Dendritic cell treated with granulocyte-macrophage colony-stimulating factor and Interleukin-4, amounts not matched to agents 40 ng/mL and 50 ng/mL, for 4 days (primary cell): ENCODE measurements around the gene PRRX2.

Experiments used
- H3K27ac Mint-ChIP-seq: one replicate; pipeline ENCODE4 v1.8.0; 2022; ENCODE audit warnings: mild to moderate bottlenecking, mixed read lengths
- H3K27me3 Mint-ChIP-seq: one replicate; pipeline ENCODE4 v1.8.0; 2022; ENCODE audit warnings: mild to moderate bottlenecking, mixed read lengths
- H3K36me3 Mint-ChIP-seq: one replicate; pipeline ENCODE4 v1.8.0; 2022; ENCODE audit warnings: low read depth, mixed read lengths
- H3K4me1 Mint-ChIP-seq: one replicate; pipeline ENCODE4 v1.8.0; 2022; ENCODE audit warnings: low read depth, mixed read lengths
- H3K4me3 Mint-ChIP-seq: one replicate; pipeline ENCODE4 v1.8.0; 2022; ENCODE audit warnings: mild to moderate bottlenecking, moderate library complexity, mixed read lengths
- H3K9me3 Mint-ChIP-seq: one replicate; pipeline ENCODE4 v1.8.0; 2022; ENCODE audit warnings: mixed read lengths
- intact Hi-C: fragments of 100-400 bp; cut with micrococcal nuclease; formaldehyde crosslinking; loops from one replicate; pipeline ENCODE4 v1.15.0; 2022

PRRX2 gene

DNA sequence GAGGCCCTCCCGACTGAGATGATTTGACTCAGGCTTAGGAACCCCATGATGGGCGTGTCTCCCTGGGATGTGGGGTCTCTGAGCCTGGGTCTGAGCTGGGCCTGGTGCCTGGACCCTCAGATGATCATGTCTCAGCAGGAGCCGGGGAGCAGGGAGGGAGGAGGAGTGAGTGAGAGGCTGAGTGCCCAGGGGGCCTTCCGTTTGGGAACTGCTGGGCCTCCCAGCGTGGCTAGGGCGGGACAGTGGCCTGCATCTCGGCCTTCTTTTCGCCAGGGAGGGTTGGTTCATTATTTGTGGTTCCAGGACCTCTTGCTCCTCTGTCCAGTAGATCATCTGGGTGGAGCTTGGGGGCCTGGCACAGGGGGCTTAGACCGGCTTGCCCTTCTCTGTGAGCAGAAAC is 5.6 kb downstream of the PRRX2 start:
- Mint-ChIP-seq H3K27me3 (peaks cover 67% of the 10 kb centered on the region), H3K9me3 (no peaks in the 10 kb centered on the region), H3K4me1 (no peaks in the 10 kb centered on the region), H3K36me3 (no peaks in the 10 kb centered on the region), H3K27ac (no peak overlapping the region), H3K4me3 (no peak overlapping the region)
- intact Hi-C loops, result no loop called here

DNA sequence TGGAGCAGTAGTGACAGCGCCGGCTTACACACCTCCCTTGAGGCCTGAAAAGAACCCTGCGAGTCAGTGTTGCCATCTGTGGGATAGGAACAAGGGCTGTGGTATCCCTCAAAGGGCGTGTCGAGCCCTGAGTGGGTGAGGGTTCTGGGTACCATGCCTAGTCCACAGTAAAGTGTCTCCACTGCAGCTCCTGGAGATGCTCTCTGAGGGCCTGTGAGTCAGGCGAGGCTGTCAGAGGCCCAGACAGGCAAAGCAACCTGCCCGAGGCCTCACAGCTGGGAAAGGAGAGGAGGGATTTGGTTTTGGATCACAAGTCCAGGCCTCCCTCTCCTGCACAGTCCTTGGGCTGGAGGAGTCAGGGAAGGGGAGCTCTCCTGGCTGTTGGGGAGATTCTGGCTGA is 6.1 kb downstream of the PRRX2 start:
- Mint-ChIP-seq H3K4me1 (no peaks in the 10 kb centered on the region), H3K27ac (no peak overlapping the region), H3K9me3 (no peaks in the 10 kb centered on the region), H3K27me3 (peaks cover 67% of the 10 kb centered on the region), H3K4me3 (no peak overlapping the region), H3K36me3 (no peaks in the 10 kb centered on the region)
- intact Hi-C loops, result no loop called here

DNA sequence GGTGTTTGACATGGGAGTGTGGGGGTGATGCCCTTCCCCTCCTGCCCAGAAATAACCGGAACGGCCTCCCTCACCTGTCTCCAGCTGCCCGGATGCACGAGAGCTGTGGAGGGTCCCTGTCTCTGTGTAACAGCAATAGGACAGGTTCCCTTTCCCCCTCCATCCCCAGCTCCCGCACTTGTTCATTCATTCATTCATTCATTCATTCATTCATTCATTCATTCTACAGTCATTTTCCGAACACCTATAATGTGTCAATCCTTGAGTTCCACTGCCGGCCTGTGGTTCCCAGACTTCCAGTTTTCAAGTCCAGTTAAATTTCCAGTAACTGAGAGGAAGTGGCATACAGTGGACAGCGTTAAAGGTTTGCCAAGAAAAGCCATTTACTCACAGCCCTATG is 7.3 kb downstream of the PRRX2 start:
- H3K9me3 Mint-ChIP-seq, result no peaks in the 10 kb centered on the region
- no peaks in the 10 kb centered on the region for H3K36me3 Mint-ChIP-seq
- intact Hi-C loops, result no loop called here
- H3K27me3 Mint-ChIP-seq, result peaks cover 61% of the 10 kb centered on the region
- no peak overlapping the region for H3K27ac Mint-ChIP-seq
- H3K4me3 Mint-ChIP-seq, result no peak overlapping the region
- H3K4me1 Mint-ChIP-seq, result no peaks in the 10 kb centered on the region

DNA sequence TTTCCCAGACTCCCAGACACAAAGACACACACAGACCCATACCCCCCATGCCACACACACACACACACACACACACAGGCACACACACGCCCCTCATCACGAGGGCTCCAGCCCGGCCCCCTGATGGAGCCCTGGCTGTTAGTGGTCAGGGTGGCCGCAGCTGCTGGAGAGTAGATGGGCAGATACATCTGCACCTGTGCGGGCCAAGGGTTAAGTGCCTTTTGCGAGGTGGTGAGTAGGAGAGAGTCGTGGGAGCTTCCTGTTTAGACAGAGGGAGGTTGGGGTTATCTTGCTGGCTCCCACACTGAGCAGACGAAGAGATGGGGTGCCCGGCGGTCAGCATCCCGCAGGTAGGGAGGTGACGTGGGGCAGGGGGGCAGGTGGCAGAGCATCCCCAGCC is 8.2 kb downstream of the PRRX2 start:
- H3K4me1 Mint-ChIP-seq, result no peaks in the 10 kb centered on the region
- H3K9me3 Mint-ChIP-seq, result no peaks in the 10 kb centered on the region
- no peaks in the 10 kb centered on the region for H3K36me3 Mint-ChIP-seq
- H3K4me3 Mint-ChIP-seq, result no peak overlapping the region
- intact Hi-C loops, result no loop called here
- H3K27me3 Mint-ChIP-seq, result peaks cover 56% of the 10 kb centered on the region
- no peak overlapping the region for H3K27ac Mint-ChIP-seq

DNA sequence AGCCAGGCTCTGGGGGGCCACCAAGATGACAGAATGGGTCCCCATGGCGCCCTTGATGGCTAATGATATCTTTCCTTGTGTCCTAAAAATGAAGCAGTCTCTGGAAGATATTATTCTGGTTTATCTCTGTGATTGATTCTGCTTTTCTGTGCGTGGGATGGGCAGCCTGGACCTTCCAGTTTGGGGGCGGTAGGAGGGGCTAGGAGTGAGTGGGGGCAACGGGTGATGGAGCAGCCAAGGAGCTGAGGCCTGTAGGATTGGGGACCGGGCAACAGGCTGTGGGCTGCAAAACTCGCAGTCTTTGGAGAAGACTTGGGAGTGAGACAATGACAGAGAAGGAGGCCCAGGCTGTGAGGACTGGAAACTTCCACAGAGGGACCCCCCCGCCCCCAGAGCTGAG is 8.8 kb downstream of the PRRX2 start:
- Mint-ChIP-seq H3K27me3 (peaks cover 55% of the 10 kb centered on the region), H3K36me3 (no peaks in the 10 kb centered on the region), H3K9me3 (no peaks in the 10 kb centered on the region), H3K4me1 (no peaks in the 10 kb centered on the region), H3K27ac (no peak overlapping the region), H3K4me3 (no peak overlapping the region)
- intact Hi-C loops, result no loop called here

DNA sequence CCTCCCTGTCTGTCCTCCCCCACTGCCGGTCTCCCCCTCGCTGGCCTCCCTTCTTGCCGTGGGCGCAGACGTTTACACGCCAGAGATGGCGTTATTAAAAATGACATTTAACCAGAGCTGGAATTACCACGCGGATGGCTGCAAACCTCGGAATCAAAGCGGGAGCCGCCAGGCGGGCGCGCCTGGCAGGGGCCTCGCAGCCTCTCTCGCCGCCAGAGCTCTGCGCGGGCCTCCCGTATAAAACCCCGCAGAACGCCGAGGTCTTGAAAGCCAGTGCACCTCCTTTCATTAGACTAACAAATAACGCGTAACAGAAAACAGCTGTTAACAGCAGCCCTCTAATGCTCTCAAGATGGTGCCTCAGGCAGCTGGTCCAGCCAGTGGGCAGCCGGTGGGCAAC is 10.2 kb downstream of the PRRX2 start:
- Mint-ChIP-seq H3K4me3 (no peak overlapping the region), H3K9me3 (no peaks in the 10 kb centered on the region), H3K27me3 (peaks cover 49% of the 10 kb centered on the region), H3K27ac (no peak overlapping the region), H3K36me3 (no peaks in the 10 kb centered on the region), H3K4me1 (no peaks in the 10 kb centered on the region)
- intact Hi-C loops, result no loop called here

DNA sequence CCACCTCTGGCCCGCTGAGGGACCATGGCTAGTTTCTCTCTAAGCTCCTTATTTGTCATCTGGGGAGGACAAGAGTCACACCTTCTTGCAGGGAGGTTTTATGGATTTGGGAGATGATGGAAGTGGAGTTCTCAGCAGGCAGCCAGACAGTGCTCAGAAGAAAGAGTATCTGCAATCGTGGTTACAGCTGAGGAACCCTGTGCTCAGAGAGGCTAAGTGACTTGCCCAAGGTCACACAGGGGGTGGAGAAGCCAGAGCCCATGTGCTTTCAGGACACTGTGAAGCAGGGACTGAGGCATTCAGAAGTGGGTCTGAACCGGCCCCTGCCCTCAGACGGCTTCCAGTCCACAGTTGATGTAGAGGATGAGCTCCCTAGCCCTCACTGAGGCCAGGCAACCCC is 10.8 kb downstream of the PRRX2 start:
- no peaks in the 10 kb centered on the region for H3K4me1 Mint-ChIP-seq
- no peaks in the 10 kb centered on the region for H3K9me3 Mint-ChIP-seq
- peaks cover 44% of the 10 kb centered on the region for H3K27me3 Mint-ChIP-seq
- intact Hi-C loops, result no loop called here
- H3K36me3 Mint-ChIP-seq, result no peaks in the 10 kb centered on the region
- no peak overlapping the region for H3K27ac Mint-ChIP-seq
- H3K4me3 Mint-ChIP-seq, result no peak overlapping the region

DNA sequence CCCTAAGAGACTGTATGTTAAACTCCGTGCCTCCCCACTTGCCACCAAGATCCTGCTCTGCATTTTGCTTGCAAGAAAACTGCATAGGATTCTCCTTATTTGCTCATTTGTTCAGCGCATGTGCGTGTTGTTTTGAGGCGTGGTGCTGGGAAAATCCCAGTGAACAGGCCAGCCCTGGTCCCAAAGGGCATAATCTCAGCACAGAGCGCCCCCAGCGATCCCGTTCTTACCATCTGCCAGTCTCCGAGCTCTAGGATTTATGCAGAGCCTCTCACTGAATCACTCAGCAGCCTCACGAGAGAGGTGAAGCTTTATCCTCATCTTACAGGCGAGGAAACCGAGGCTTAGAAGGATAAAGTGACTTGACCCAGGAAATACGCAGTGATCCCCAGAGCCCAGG is 11.5 kb downstream of the PRRX2 start:
- no peaks in the 10 kb centered on the region for H3K4me1 Mint-ChIP-seq
- no peak overlapping the region for H3K27ac Mint-ChIP-seq
- intact Hi-C loops, result no loop called here
- no peak overlapping the region for H3K4me3 Mint-ChIP-seq
- H3K27me3 Mint-ChIP-seq, result peaks cover 47% of the 10 kb centered on the region
- no peaks in the 10 kb centered on the region for H3K9me3 Mint-ChIP-seq
- H3K36me3 Mint-ChIP-seq, result no peaks in the 10 kb centered on the region

DNA sequence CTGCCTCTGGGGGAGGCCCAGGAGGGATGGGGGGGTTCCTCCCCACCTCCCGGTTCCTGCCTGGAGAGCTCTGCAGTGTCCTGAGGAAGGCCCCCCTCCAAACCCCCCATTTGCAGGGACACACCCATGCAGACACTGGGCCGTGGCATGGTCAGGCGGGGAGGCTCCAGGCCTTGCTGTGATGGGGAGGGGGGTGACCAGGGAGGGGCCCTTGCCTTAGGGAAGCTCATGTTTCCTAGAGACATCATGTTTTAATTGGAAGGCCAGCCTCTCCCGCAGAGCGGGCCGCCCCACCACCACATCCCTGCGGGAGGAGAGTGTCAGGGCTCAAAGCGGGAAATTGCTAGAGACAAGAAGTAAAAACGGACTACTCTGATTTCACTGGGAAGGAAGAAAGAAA is 12.0 kb downstream of the PRRX2 start:
- Mint-ChIP-seq H3K27me3 (peaks cover 42% of the 10 kb centered on the region), H3K4me1 (no peaks in the 10 kb centered on the region), H3K36me3 (no peaks in the 10 kb centered on the region), H3K27ac (no peak overlapping the region), H3K9me3 (no peaks in the 10 kb centered on the region), H3K4me3 (no peak overlapping the region)
- intact Hi-C loops, result no loop called here

DNA sequence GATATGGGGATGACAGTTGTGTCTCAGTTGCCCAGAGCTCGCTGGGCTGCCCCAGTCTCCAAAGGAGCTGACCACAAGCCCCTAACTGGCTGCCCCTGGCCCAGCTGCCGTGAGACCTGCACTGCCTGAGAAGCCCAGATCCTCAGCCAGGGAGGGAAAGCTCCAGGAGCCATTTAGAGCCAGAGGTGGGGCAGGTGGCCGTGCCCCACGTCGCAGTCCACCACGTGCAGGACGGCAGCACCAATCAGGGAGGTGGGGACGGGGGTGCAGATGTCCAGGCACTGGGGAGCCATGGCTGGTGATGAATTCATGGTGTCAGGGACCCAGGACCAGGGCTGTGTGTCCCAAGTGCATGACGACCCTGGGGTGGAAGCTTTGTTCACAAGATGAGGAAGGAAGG is 13.4 kb downstream of the PRRX2 start:
- H3K9me3 Mint-ChIP-seq, result no peaks in the 10 kb centered on the region
- no peak overlapping the region for H3K27ac Mint-ChIP-seq
- intact Hi-C loops, result no loop called here
- no peaks in the 10 kb centered on the region for H3K4me1 Mint-ChIP-seq
- H3K36me3 Mint-ChIP-seq, result no peaks in the 10 kb centered on the region
- no peak overlapping the region for H3K4me3 Mint-ChIP-seq
- peaks cover 41% of the 10 kb centered on the region for H3K27me3 Mint-ChIP-seq

DNA sequence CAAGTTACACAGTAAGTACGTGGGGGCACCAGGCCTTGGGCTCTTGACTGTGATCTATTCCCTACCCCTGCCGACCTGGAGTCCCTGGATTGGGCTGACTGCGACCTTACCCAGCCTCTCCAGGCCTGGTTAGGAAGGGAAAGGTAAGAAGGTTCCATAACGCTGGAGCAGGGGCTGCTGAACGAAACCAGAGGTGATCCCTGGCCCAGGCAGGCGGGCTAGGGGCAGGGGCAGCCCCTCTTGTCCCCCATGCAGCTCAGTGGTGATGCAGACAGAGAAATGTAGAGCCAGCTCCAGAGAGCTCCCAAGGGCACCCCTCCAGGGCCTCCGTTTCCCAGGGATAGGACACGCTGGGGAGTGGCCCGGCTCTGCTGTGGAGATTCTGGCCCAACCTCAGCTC is 14.1 kb downstream of the PRRX2 start:
- H3K27me3 Mint-ChIP-seq, result peaks cover 37% of the 10 kb centered on the region

DNA sequence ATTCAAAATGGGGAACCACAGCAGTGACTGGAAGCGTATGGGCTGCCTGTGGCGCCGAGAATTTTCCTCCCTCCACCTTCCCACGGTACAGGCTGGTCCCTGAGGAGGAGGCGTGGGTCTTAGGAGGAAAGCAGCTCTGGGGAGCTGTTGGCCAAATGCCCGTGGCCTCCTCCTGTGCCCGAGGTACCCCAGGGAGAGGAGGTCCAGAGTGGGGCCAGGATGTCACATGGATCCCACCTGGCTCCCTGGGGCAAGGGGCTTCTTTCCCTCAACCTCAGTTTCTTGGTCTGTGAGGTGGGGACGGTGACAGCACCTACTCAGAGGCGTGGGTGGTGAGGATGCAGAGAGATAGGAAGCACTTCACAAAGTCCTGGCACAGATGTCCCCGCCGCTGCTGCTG is 16.5 kb downstream of the PRRX2 start:
- peaks cover 29% of the 10 kb centered on the region for H3K27me3 Mint-ChIP-seq
- H3K4me3 Mint-ChIP-seq, result no peak overlapping the region
- no peaks in the 10 kb centered on the region for H3K36me3 Mint-ChIP-seq
- H3K9me3 Mint-ChIP-seq, result no peaks in the 10 kb centered on the region
- H3K4me1 Mint-ChIP-seq, result no peaks in the 10 kb centered on the region
- intact Hi-C loops, result no loop called here
- H3K27ac Mint-ChIP-seq, result no peak overlapping the region

More for the DNA sequence above, 14.1 kb downstream of the PRRX2 start:
- Mint-ChIP-seq H3K9me3 (no peaks in the 10 kb centered on the region), H3K36me3 (no peaks in the 10 kb centered on the region), H3K27ac (no peak overlapping the region), H3K4me3 (no peak overlapping the region), H3K4me1 (no peaks in the 10 kb centered on the region)
- intact Hi-C loops, result no loop called here

DNA sequence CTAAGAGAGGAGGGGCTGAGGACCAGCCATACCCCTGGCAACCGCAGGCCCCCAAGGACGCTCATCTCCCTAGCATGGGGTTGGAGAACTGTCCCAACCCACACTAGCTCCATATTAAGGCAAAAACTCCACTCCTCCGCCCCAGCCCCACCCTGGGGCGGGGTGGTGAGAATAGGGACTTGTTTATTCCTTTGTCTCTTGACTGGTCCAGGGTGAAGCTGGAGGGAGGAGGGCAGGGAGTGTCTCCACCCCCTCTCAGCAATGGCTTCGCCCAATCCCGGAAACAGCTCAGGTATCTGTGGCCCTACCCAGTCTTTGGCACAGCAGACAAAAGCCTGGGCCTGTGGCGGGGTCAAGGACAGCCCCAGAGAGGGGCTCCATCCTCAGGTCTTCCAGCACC is 16.9 kb downstream of the PRRX2 start:
- no peaks in the 10 kb centered on the region for H3K4me1 Mint-ChIP-seq
- peaks cover 28% of the 10 kb centered on the region for H3K27me3 Mint-ChIP-seq
- H3K27ac Mint-ChIP-seq, result no peak overlapping the region
- intact Hi-C loops, result no loop called here
- no peaks in the 10 kb centered on the region for H3K36me3 Mint-ChIP-seq
- H3K9me3 Mint-ChIP-seq, result no peaks in the 10 kb centered on the region
- H3K4me3 Mint-ChIP-seq, result no peak overlapping the region

DNA sequence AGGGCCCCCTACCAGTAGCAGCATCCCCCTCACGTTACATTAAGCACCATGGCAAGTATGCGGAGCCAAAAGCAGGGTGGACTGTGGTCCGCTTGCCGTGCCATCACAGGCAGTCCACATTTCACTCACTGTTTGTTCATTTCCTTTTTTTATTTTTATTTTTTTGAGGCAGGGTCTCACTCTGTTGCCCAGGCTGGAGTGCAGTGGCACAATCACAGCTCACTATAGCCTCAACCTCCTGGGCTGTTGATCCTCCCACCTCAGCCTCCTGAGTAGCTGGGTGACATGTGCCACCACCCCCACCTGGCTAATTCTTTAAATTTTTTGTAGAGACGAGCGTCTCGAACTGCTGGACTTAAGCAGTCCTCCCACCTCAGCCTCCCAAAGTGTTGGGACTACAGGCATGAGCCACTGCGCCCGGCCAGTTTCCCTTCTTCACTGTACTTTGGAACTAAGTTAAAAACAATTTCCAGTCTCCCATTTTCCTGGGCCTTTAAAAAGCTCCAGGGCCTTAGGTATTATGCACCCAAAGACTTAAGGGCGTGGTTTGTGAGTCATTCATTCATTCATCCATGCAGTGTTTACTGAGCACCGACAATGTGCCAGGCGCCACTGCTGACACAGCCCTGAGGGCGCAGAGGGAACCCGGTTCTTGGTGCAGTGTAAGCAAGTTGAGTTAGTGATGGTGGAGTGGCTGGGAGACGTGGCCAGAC is 19.9 kb downstream of the PRRX2 start:
- H3K36me3 Mint-ChIP-seq, result no peaks in the 10 kb centered on the region
- no peak overlapping the region for H3K4me3 Mint-ChIP-seq
- H3K27ac Mint-ChIP-seq, result no peak overlapping the region
- peaks cover 26% of the 10 kb centered on the region for H3K27me3 Mint-ChIP-seq
- H3K9me3 Mint-ChIP-seq, result no peaks in the 10 kb centered on the region
- intact Hi-C loops, result no loop called here
- H3K4me1 Mint-ChIP-seq, result no peaks in the 10 kb centered on the region

DNA sequence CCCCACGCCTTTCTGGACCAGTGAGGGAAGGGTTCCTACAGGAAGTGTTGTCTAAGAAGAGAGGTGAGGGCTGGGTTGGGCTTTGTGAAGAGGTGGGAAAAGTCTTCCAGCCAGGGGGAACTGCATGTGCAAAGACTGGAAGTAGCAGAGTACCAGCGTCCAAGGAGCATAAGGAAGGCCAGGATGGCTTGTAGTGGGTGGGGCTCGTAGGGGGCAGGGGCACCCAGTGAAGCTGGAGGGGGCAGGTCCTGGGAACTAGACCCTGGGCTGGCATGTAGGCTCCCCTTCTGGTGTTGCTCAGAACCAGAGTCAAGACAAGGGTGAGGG is 20.4 kb downstream of the PRRX2 start:
- Mint-ChIP-seq H3K36me3 (no peaks in the 10 kb centered on the region), H3K4me3 (no peak overlapping the region), H3K4me1 (no peaks in the 10 kb centered on the region), H3K27me3 (peaks cover 25% of the 10 kb centered on the region), H3K9me3 (no peaks in the 10 kb centered on the region), H3K27ac (no peak overlapping the region)
- intact Hi-C loops, result no loop called here
